ENCODE results near the gene PEX11A.

GRCh38 chr15:89664441-89665350 is 25.9 kb downstream of the PEX11A start:
- TF ChIP-seq NFRKB (IDR thresholded peaks at IDR 0.05): no peak
- TF ChIP-seq HDGF (IDR thresholded peaks at IDR 0.05; ENCODE audit: borderline replicate concordance): no peak
- TF ChIP-seq SUZ12 (IDR thresholded peaks at IDR 0.05): no peak
- TF ChIP-seq SP1 (IDR thresholded peaks at IDR 0.05): no peak
